ENCODE measurements around the gene C14orf39. TPM values are rescaled to one million over a fixed set of nuclear protein-coding genes. Genes with fewer than 3 reads are reported as not detected.
A peak's percentile ranks its signal among the peaks of the same experiment; 100 is the strongest.

The C14orf39 gene
- polyA plus RNA-seq, 4 donors = 0.06 TPM; not detected in 3

GRCh38 chr14:60506010-60506409 lies 20.1 kb upstream of the C14orf39 start:
- Histone ChIP-seq H3K9me3 (ENCODE audit: control insufficient read depth in 2 of 2, insufficient read depth in 1 of 2, low read depth in 1 of 2, low read length in 1 of 2) (no peaks in the 10 kb centered on the region), H3K4me3 (ENCODE audit: low read depth in 1 of 3, low read length in 3 of 3) (no peak overlapping the region), H3K4me1 (ENCODE audit: control insufficient read depth in 3 of 3, insufficient read depth in 2 of 3, low read depth in 1 of 3, low read length in 2 of 3) (peaks cover 0 to 2% (median 0%) of the 10 kb centered on the region in 3 donors), H3K27me3 (ENCODE audit: control insufficient read depth in 3 of 3, insufficient read depth in 3 of 3, low read length in 3 of 3) (peaks cover 14 to 74% (median 53%) of the 10 kb centered on the region in 3 donors), H3K36me3 (ENCODE audit: control insufficient read depth in 3 of 3, insufficient read depth in 2 of 3, low read depth in 1 of 3, low read length in 3 of 3) (no peaks in the 10 kb centered on the region), H3K27ac (ENCODE audit: low read depth in 1 of 3, low read length in 2 of 3) (no peak overlapping the region)
- no peak for FAIRE-seq
- WGBS, 3 donors = 6 to 11% (median 8%) methylated on average over 7 of the region's 7 CpGs
- DNase-seq = no peak

GRCh38 chr14:60505448-60505847 lies 19.6 kb upstream of the C14orf39 start:
- Histone ChIP-seq H3K9me3 (ENCODE audit: control insufficient read depth in 2 of 2, insufficient read depth in 1 of 2, low read depth in 1 of 2, low read length in 1 of 2) (no peaks in the 10 kb centered on the region), H3K27me3 (ENCODE audit: control insufficient read depth in 3 of 3, insufficient read depth in 3 of 3, low read length in 3 of 3) (peaks cover 14 to 71% (median 48%) of the 10 kb centered on the region in 3 donors), H3K36me3 (ENCODE audit: control insufficient read depth in 3 of 3, insufficient read depth in 2 of 3, low read depth in 1 of 3, low read length in 3 of 3) (no peaks in the 10 kb centered on the region), H3K4me3 (ENCODE audit: low read depth in 1 of 3, low read length in 3 of 3) (no peak overlapping the region), H3K27ac (ENCODE audit: low read depth in 1 of 3, low read length in 2 of 3) (no peak overlapping the region), H3K4me1 (ENCODE audit: control insufficient read depth in 3 of 3, insufficient read depth in 2 of 3, low read depth in 1 of 3, low read length in 2 of 3) (peaks cover 0 to 2% (median 0%) of the 10 kb centered on the region in 3 donors)
- FAIRE-seq (no peak), DNase-seq (no peak)
- 9 to 17% (median 10%) methylated on average over 2 of the region's 2 CpGs for WGBS, 3 donors

GRCh38 chr14:60502541-60502940 lies 16.7 kb upstream of the C14orf39 start:
- H3K36me3 ChIP-seq (ENCODE audit: control insufficient read depth in 3 of 3, insufficient read depth in 2 of 3, low read depth in 1 of 3, low read length in 3 of 3) = no peaks in the 10 kb centered on the region
- DNase-seq (no peak), FAIRE-seq (no peak)
- no peak overlapping the region for H3K4me3 ChIP-seq (ENCODE audit: low read depth in 1 of 3, low read length in 3 of 3)
- H3K9me3 ChIP-seq (ENCODE audit: control insufficient read depth in 2 of 2, insufficient read depth in 1 of 2, low read depth in 1 of 2, low read length in 1 of 2) = no peaks in the 10 kb centered on the region
- no peak overlapping the region for H3K27ac ChIP-seq (ENCODE audit: low read depth in 1 of 3, low read length in 2 of 3)
- no peaks in the 10 kb centered on the region for H3K4me1 ChIP-seq (ENCODE audit: control insufficient read depth in 3 of 3, insufficient read depth in 2 of 3, low read depth in 1 of 3, low read length in 2 of 3)
- peaks cover 3 to 42% (median 21%) of the 10 kb centered on the region in 3 donors for H3K27me3 ChIP-seq (ENCODE audit: control insufficient read depth in 3 of 3, insufficient read depth in 3 of 3, low read length in 3 of 3)

- Histone ChIP-seq H3K9me3 (ENCODE audit: control insufficient read depth in 2 of 2, insufficient read depth in 1 of 2, low read depth in 1 of 2, low read length in 1 of 2) (no peaks in the 10 kb centered on the region), H3K4me1 (ENCODE audit: control insufficient read depth in 3 of 3, insufficient read depth in 2 of 3, low read depth in 1 of 3, low read length in 2 of 3) (no peaks in the 10 kb centered on the region), H3K4me3 (ENCODE audit: low read depth in 1 of 3, low read length in 3 of 3) (no peak overlapping the region), H3K36me3 (ENCODE audit: control insufficient read depth in 3 of 3, insufficient read depth in 2 of 3, low read depth in 1 of 3, low read length in 3 of 3) (no peaks in the 10 kb centered on the region), H3K27me3 (ENCODE audit: control insufficient read depth in 3 of 3, insufficient read depth in 3 of 3, low read length in 3 of 3) (peaks cover 0 to 14% (median 1%) of the 10 kb centered on the region in 3 donors), H3K27ac (ENCODE audit: low read depth in 1 of 3, low read length in 2 of 3) (no peak overlapping the region)
- 9 to 54% (median 22%) methylated on average over 1 of the region's 1 CpG for WGBS, 3 donors
- no peak for FAIRE-seq
- DNase-seq = no peak
Observed at GRCh38 chr14:60495946-60496345, 10.1 kb upstream of the C14orf39 start.

GRCh38 chr14:60490270-60490669 lies 4.4 kb upstream of the C14orf39 start:
- DNase-seq (no peak), FAIRE-seq (no peak)
- Histone ChIP-seq H3K36me3 (ENCODE audit: control insufficient read depth in 3 of 3, insufficient read depth in 2 of 3, low read depth in 1 of 3, low read length in 3 of 3) (no peaks in the 10 kb centered on the region), H3K9me3 (ENCODE audit: control insufficient read depth in 2 of 2, insufficient read depth in 1 of 2, low read depth in 1 of 2, low read length in 1 of 2) (peaks cover 0 to 4% of the 10 kb centered on the region in 2 donors), H3K4me1 (ENCODE audit: control insufficient read depth in 3 of 3, insufficient read depth in 2 of 3, low read depth in 1 of 3, low read length in 2 of 3) (no peaks in the 10 kb centered on the region), H3K27ac (ENCODE audit: low read depth in 1 of 3, low read length in 2 of 3) (no peak overlapping the region), H3K27me3 (ENCODE audit: control insufficient read depth in 3 of 3, insufficient read depth in 3 of 3, low read length in 3 of 3) (peaks cover 0 to 19% (median 8%) of the 10 kb centered on the region in 3 donors), H3K4me3 (ENCODE audit: low read depth in 1 of 3, low read length in 3 of 3) (no peak overlapping the region)
- WGBS, 3 donors = 91 to 96% (median 91%) methylated on average over 3 of the region's 3 CpGs

DNA sequence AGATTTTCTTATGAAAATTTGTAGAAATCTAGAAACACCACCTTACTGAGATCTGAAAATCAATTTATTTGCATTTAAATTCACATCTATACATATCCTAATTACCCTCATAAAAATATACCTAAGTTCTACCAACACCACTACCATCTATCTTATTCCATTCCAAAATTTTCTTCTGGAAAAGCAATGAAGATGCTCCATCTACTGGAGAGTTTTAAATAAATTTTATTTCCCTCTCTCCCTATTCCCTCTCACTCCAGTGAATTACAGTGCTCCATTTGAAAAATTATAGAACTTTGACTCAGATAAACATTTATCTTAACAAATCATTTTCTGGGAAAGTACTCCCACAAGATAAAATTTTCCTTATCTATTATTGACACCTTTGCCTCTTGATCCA lies 2.3 kb upstream of the C14orf39 start:
- no peak overlapping the region for H3K4me3 ChIP-seq (ENCODE audit: low read depth in 1 of 3, low read length in 3 of 3)
- H3K27me3 ChIP-seq (ENCODE audit: control insufficient read depth in 3 of 3, insufficient read depth in 3 of 3, low read length in 3 of 3) = peaks cover 0 to 23% (median 11%) of the 10 kb centered on the region in 3 donors
- H3K4me1 ChIP-seq (ENCODE audit: control insufficient read depth in 3 of 3, insufficient read depth in 2 of 3, low read depth in 1 of 3, low read length in 2 of 3) = no peaks in the 10 kb centered on the region
- DNase-seq = no peak
- peaks cover 0 to 6% of the 10 kb centered on the region in 2 donors for H3K9me3 ChIP-seq (ENCODE audit: control insufficient read depth in 2 of 2, insufficient read depth in 1 of 2, low read depth in 1 of 2, low read length in 1 of 2)
- H3K27ac ChIP-seq (ENCODE audit: low read depth in 1 of 3, low read length in 2 of 3) = no peak overlapping the region
- H3K36me3 ChIP-seq (ENCODE audit: control insufficient read depth in 3 of 3, insufficient read depth in 2 of 3, low read depth in 1 of 3, low read length in 3 of 3) = no peaks in the 10 kb centered on the region
- FAIRE-seq = no peak

DNA sequence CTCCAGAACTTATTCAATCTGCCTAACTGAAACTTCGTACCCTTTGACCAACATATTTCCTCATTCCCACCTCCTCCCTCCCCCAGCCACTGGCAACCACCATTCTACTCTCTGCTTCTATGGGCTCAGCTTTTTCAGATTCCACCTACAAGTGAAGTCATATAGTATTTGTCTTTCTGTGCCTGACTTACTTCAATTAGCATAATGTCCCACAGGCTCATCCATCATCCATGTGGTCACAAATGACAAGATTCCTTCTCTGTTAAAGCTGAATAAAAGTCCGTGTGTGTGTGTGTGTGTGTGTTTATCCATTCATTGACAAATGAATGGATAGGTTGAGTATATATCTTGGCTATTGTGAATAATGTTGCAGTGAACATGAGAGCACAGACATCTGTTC lies 1.3 kb upstream of the C14orf39 start:
- Histone ChIP-seq H3K27ac (ENCODE audit: low read depth in 1 of 3, low read length in 2 of 3) (no peak overlapping the region), H3K4me1 (ENCODE audit: control insufficient read depth in 3 of 3, insufficient read depth in 2 of 3, low read depth in 1 of 3, low read length in 2 of 3) (no peaks in the 10 kb centered on the region), H3K9me3 (ENCODE audit: control insufficient read depth in 2 of 2, insufficient read depth in 1 of 2, low read depth in 1 of 2, low read length in 1 of 2) (peaks cover 0 to 6% of the 10 kb centered on the region in 2 donors), H3K4me3 (ENCODE audit: low read depth in 1 of 3, low read length in 3 of 3) (no peak overlapping the region), H3K27me3 (ENCODE audit: control insufficient read depth in 3 of 3, insufficient read depth in 3 of 3, low read length in 3 of 3) (peaks cover 0 to 23% (median 11%) of the 10 kb centered on the region in 3 donors), H3K36me3 (ENCODE audit: control insufficient read depth in 3 of 3, insufficient read depth in 2 of 3, low read depth in 1 of 3, low read length in 3 of 3) (no peaks in the 10 kb centered on the region)
- DNase-seq (no peak), FAIRE-seq (no peak)
- 18 to 36% (median 31%) methylated on average over 2 of the region's 2 CpGs for WGBS, 3 donors

- DNase-seq = no peak
- FAIRE-seq = no peak
- no peaks in the 10 kb centered on the region for H3K36me3 ChIP-seq (ENCODE audit: control insufficient read depth in 3 of 3, insufficient read depth in 2 of 3, low read depth in 1 of 3, low read length in 3 of 3)
- H3K4me3 ChIP-seq (ENCODE audit: low read depth in 1 of 3, low read length in 3 of 3) = peak overlapping the region in 1 of 3 donors; percentile 40
- H3K27ac ChIP-seq (ENCODE audit: low read depth in 1 of 3, low read length in 2 of 3) = no peak overlapping the region
- 8 to 17% (median 14%) methylated on average over 25 of the region's 25 CpGs for WGBS, 3 donors
- H3K27me3 ChIP-seq (ENCODE audit: control insufficient read depth in 3 of 3, insufficient read depth in 3 of 3, low read length in 3 of 3) = peaks cover 0 to 23% (median 11%) of the 10 kb centered on the region in 3 donors
- peaks cover 0 to 6% of the 10 kb centered on the region in 2 donors for H3K9me3 ChIP-seq (ENCODE audit: control insufficient read depth in 2 of 2, insufficient read depth in 1 of 2, low read depth in 1 of 2, low read length in 1 of 2)
- no peaks in the 10 kb centered on the region for H3K4me1 ChIP-seq (ENCODE audit: control insufficient read depth in 3 of 3, insufficient read depth in 2 of 3, low read depth in 1 of 3, low read length in 2 of 3)
Observed at GRCh38 chr14:60485057-60485597, 736 bp downstream of the C14orf39 start.

DNA sequence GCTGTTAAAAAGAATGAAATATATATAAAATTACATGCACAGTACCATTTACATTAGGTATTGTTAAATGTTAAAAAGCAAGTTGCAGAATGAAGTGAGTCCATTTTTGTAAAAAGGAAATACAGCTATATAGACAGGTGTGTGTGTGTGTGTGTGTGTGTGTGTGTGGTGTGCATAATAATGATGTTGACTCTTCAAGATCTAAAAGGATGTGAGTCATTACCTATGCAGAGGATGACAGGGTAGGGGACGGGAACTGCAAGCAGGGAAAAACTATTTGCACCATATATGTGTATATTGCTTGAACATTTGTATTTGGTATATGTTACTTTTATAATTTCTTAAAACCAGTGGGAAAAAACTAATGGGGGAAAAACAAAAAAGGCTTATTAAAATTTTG lies 3.1 kb downstream of the C14orf39 start:
- Histone ChIP-seq H3K36me3 (ENCODE audit: control insufficient read depth in 3 of 3, insufficient read depth in 2 of 3, low read depth in 1 of 3, low read length in 3 of 3) (no peaks in the 10 kb centered on the region), H3K27me3 (ENCODE audit: control insufficient read depth in 3 of 3, insufficient read depth in 3 of 3, low read length in 3 of 3) (peaks cover 0 to 19% (median 11%) of the 10 kb centered on the region in 3 donors), H3K27ac (ENCODE audit: low read depth in 1 of 3, low read length in 2 of 3) (no peak overlapping the region), H3K4me3 (ENCODE audit: low read depth in 1 of 3, low read length in 3 of 3) (no peak overlapping the region), H3K9me3 (ENCODE audit: control insufficient read depth in 2 of 2, insufficient read depth in 1 of 2, low read depth in 1 of 2, low read length in 1 of 2) (peaks cover 0 to 9% of the 10 kb centered on the region in 2 donors), H3K4me1 (ENCODE audit: control insufficient read depth in 3 of 3, insufficient read depth in 2 of 3, low read depth in 1 of 3, low read length in 2 of 3) (no peaks in the 10 kb centered on the region)
- WGBS, 3 donors = 29 to 57% (median 51%) methylated on average over 1 of the region's 1 CpG
- FAIRE-seq (no peak), DNase-seq (no peak)

Data from small intestine (tissue), 7 donors.